ENCODE measurements around the gene RBM28.

The RBM28 gene

GRCh38 chr7:128303133-128303532 is 40.6 kb downstream of the RBM28 start (continued):
- TF ChIP-seq ZNF362 (tag by site-specific recombination; IDR thresholded peaks at IDR 0.05) (no peak), SP7 (tag by site-specific recombination; IDR thresholded peaks at IDR 0.05) (no peak), ZNF645 (tag by site-specific recombination; IDR thresholded peaks at IDR 0.05) (no peak), ZNF701 (tag by site-specific recombination; IDR thresholded peaks at IDR 0.05) (no peak)

- ChIA-PET POLR2A (no interaction called here), CTCF (no interaction called here)
- H3K4me1 ChIP-seq (ENCODE audit: control insufficient read depth, insufficient read depth, low read length), result no peaks in the 10 kb centered on the region
- H3K27ac ChIP-seq (ENCODE audit: extremely low read depth, low read depth, low read length), result no peak overlapping the region
- no peak overlapping the region for H3K4me3 ChIP-seq (ENCODE audit: low read depth, low read length)
- TF ChIP-seq GLIS2 (tag by site-specific recombination; IDR thresholded peaks at IDR 0.05) (no peak), ZBTB6 (tag by site-specific recombination; IDR thresholded peaks at IDR 0.05) (no peak), ZNF426 (tag by site-specific recombination; IDR thresholded peaks at IDR 0.05) (no peak), ZNF280C (tag by site-specific recombination; IDR thresholded peaks at IDR 0.05) (no peak), ZNF324 (tag by site-specific recombination; IDR thresholded peaks at IDR 0.05) (no peak), REST (tag by site-specific recombination; IDR thresholded peaks at IDR 0.05) (no peak), KLF9 (tag by site-specific recombination; IDR thresholded peaks at IDR 0.05; ENCODE audit: low read depth) (no peak), ZNF530 (tag by site-specific recombination; IDR thresholded peaks at IDR 0.05; ENCODE audit: low read depth) (no peak), ZNF585B (tag by site-specific recombination; IDR thresholded peaks at IDR 0.05) (no peak), SP3 (tag by site-specific recombination; IDR thresholded peaks at IDR 0.05) (no peak), ZNF114 (tag by site-specific recombination; IDR thresholded peaks at IDR 0.05) (no peak), ZNF660 (tag by site-specific recombination; IDR thresholded peaks at IDR 0.05) (no peak), ZNF623 (tag by site-specific recombination; IDR thresholded peaks at IDR 0.05) (no peak), RBAK (tag by site-specific recombination; IDR thresholded peaks at IDR 0.05) (no peak), ZNF354C (tag by site-specific recombination; IDR thresholded peaks at IDR 0.05; ENCODE audit: borderline replicate concordance, low read depth) (no peak), ZNF404 (tag by site-specific recombination; IDR thresholded peaks at IDR 0.05) (no peak), ZBTB11 (tag by site-specific recombination; conservative IDR thresholded peaks at IDR 0.05; ENCODE audit: low read depth) (no peak), ZNF624 (tag by site-specific recombination; IDR thresholded peaks at IDR 0.05) (no peak)
- peaks cover 11 to 42% of the 10 kb centered on the region in 2 experiments; a peak in 2 of 3 replicates for H3K36me3 ChIP-seq (ENCODE audit: control insufficient read depth in 2 of 2, insufficient read depth in 1 of 2, low read length in 2 of 2)
- H3K9me3 ChIP-seq (ENCODE audit: control insufficient read depth, insufficient read depth, low read depth, low read length), result no peaks in the 10 kb centered on the region
Measured at GRCh38 chr7:128302139-128302538, 41.6 kb downstream of the RBM28 start.

All from HEK293 (cell line).